Measurements from ENCODE around the gene ZNF621.

GRCh38 chr3:40583691-40584090, 58.9 kb downstream of the ZNF621 start:
- TF ChIP-seq CTCF (IDR thresholded peaks at IDR 0.05; ENCODE audit: low read length) (no peak), EZH2 (IDR thresholded peaks at IDR 0.05; ENCODE audit: borderline replicate concordance, low read length) (no peak)
